Omental fat pad (tissue), 4 donors: ENCODE results near the gene LAIR2. TPM values are rescaled to one million over a fixed set of nuclear protein-coding genes. Genes with fewer than 3 reads are reported as not detected.

Experiments used
- ATAC-seq: fragments of 150-250 bp; one replicate; pipeline ENCODE4 v1.9.1; 2016; ENCODE audit warnings: mild to moderate bottlenecking, moderate library complexity; ENCODE audit not compliant: low FRiP score
- DNase-seq: peaks from one replicate; pipeline ENCODE4 v3.0.0-alpha.2; 2019; ENCODE audit warnings: low spot score
- CTCF ChIP-seq, 3 donors: fragments of 450-650 bp; IDR thresholded peaks; one replicate each; pipeline ENCODE4 v1.5.1; 2016 to 2017; ENCODE audit warnings: antibody characterized with exemption in 3 of 3, mild to moderate bottlenecking in 3 of 3, moderate library complexity in 2 of 3
- total RNA-seq, 4 donors: library from RNA; depleted of rRNA; stranded (reverse); fragments of >200 nt; gene quantifications; one replicate each; pipeline ENCODE4 v1.1.0, GENCODE V29; 2016

LAIR2 gene
- total RNA-seq, 4 donors from 2014 or later: not detected

- TF ChIP-seq CTCF (IDR thresholded peaks at IDR 0.05): no peak
- DNase-seq (no peak), ATAC-seq (no peak)
Observed at GRCh38 chr19:54477650-54478049, 25.0 kb upstream of the LAIR2 start.

- DNase-seq: no peak
- TF ChIP-seq CTCF (IDR thresholded peaks at IDR 0.05): no peak
- no peak for ATAC-seq
Observed at GRCh38 chr19:54478677-54479266, 23.9 kb upstream of the LAIR2 start.

- DNase-seq: no peak
- ATAC-seq: no peak
- TF ChIP-seq CTCF (IDR thresholded peaks at IDR 0.05): no peak
Observed at GRCh38 chr19:54480051-54480450, 22.6 kb upstream of the LAIR2 start.

- no peak for ATAC-seq
- DNase-seq: no peak
- TF ChIP-seq CTCF (IDR thresholded peaks at IDR 0.05): no peak
Observed at GRCh38 chr19:54481326-54481930, 21.2 kb upstream of the LAIR2 start.

- DNase-seq (no peak), ATAC-seq (no peak)
- no peak for TF ChIP-seq CTCF (IDR thresholded peaks at IDR 0.05)
Observed at GRCh38 chr19:54482889-54483288, 19.7 kb upstream of the LAIR2 start.

GRCh38 chr19:54484451-54484850, 18.2 kb upstream of the LAIR2 start:
- TF ChIP-seq CTCF (IDR thresholded peaks at IDR 0.05): no peak
- DNase-seq (no peak), ATAC-seq (no peak)

- no peak for TF ChIP-seq CTCF (IDR thresholded peaks at IDR 0.05)
- ATAC-seq: no peak
- DNase-seq: no peak
Observed at GRCh38 chr19:54485851-54486250, 16.8 kb upstream of the LAIR2 start.
